CD14-positive monocyte (primary cell): ENCODE data around the gene NTN3. TPM values are rescaled to one million over a fixed set of nuclear protein-coding genes. Genes with fewer than 3 reads are reported as not detected.
A peak's percentile ranks its signal among the peaks of the same experiment; 100 is the strongest.

Experiments used
- DNase-seq, 3 donors: peaks; one replicate each; pipeline ENCODE4 v3.0.0-alpha.2; 2011 to 2022
- H2AFZ ChIP-seq: 2 replicates; pipeline ENCODE4 v1.6.0; 2012; ENCODE audit warnings: mild to moderate bottlenecking, low read depth, low read length, inconsistent platforms; ENCODE audit not compliant: insufficient read depth, poor library complexity, severe bottlenecking
- H3K27ac ChIP-seq, 2 donors: 1 replicate in 1 of 2; 2 replicates in 1 of 2; pipeline ENCODE4 v1.5.1; 2012 to 2013; ENCODE audit warnings: low read length in 2 of 2, control low read depth in 1 of 2, inconsistent platforms in 1 of 2, low read depth in 1 of 2, mild to moderate bottlenecking in 1 of 2
- H3K27me3 ChIP-seq, 2 donors: one replicate each; pipeline versions ENCODE4 v1.6.0 to v1.6.1; 2011 to 2013; ENCODE audit warnings: low read length in 2 of 2; ENCODE audit not compliant: control insufficient read depth in 2 of 2, insufficient read depth in 2 of 2
- H3K36me3 ChIP-seq, 2 donors: replicated peaks in 1 of 2; 1 replicate in 1 of 2; 2 replicates in 1 of 2; pipeline versions ENCODE4 v1.5.1 to v1.6.1; 2012 to 2013; ENCODE audit warnings: low read length in 2 of 2, control low read depth in 1 of 2, inconsistent platforms in 1 of 2, mild to moderate bottlenecking in 1 of 2; ENCODE audit not compliant: insufficient read depth in 2 of 2, control insufficient read depth in 1 of 2
- H3K4me1 ChIP-seq, 2 donors: 1 replicate in 1 of 2; 2 replicates in 1 of 2; pipeline versions ENCODE4 v1.5.1 to v1.6.1; 2012 to 2013; ENCODE audit warnings: low read length in 2 of 2, control low read depth in 1 of 2, inconsistent platforms in 1 of 2, mild to moderate bottlenecking in 1 of 2, moderate library complexity in 1 of 2; ENCODE audit not compliant: insufficient read depth in 2 of 2, control insufficient read depth in 1 of 2
- H3K4me2 ChIP-seq: replicated peaks from 2 replicates; pipeline ENCODE3; 2012; ENCODE audit warnings: low read length, moderate library complexity, mild to moderate bottlenecking; ENCODE audit not compliant: poor library complexity, severe bottlenecking; ENCODE audit errors: extremely low read depth
- H3K4me3 ChIP-seq, 3 experiments: fragments of 200-600 bp in 1 of 3; sonication (generic) in 1 of 3; replicated peaks in 1 of 3; 1 replicate in 2 of 3; 2 replicates in 1 of 3; pipeline ENCODE4 v1.5.1; 2011 to 2013; ENCODE audit warnings: low read length in 3 of 3, mild to moderate bottlenecking in 3 of 3, control low read depth in 2 of 3, low read depth in 2 of 3, inconsistent platforms in 1 of 3, moderate library complexity in 1 of 3
- H3K79me2 ChIP-seq: 2 replicates; pipeline ENCODE4 v1.6.0; 2012; ENCODE audit warnings: mild to moderate bottlenecking, control low read depth, inconsistent platforms, low read length, moderate library complexity; ENCODE audit not compliant: insufficient read depth
- H3K9ac ChIP-seq: 2 replicates; pipeline ENCODE4 v1.6.0; 2017; ENCODE audit warnings: low read length, mild to moderate bottlenecking; ENCODE audit not compliant: insufficient read depth, poor library complexity, severe bottlenecking
- H3K9me3 ChIP-seq, 2 donors: replicated peaks in 1 of 2; 1 replicate in 1 of 2; 2 replicates in 1 of 2; pipeline versions ENCODE4 v1.5.1 to v1.6.1; 2012 to 2013; ENCODE audit warnings: low read length in 2 of 2, control low read depth in 1 of 2; ENCODE audit not compliant: control insufficient read depth in 1 of 2, insufficient read depth in 1 of 2
- H4K20me1 ChIP-seq: 2 replicates; pipeline ENCODE4 v1.6.0; 2012; ENCODE audit warnings: mild to moderate bottlenecking, low read length, control low read depth, moderate library complexity; ENCODE audit not compliant: insufficient read depth
- H3K27ac Mint-ChIP-seq, 7 donors: one replicate each; pipeline ENCODE4 v1.8.0; 2020; ENCODE audit warnings: mild to moderate bottlenecking in 7 of 7, mixed read lengths in 7 of 7, moderate library complexity in 6 of 7, inconsistent platforms in 2 of 7
- H3K27me3 Mint-ChIP-seq, 3 donors: one replicate each; pipeline ENCODE4 v1.8.0; 2021 to 2022; ENCODE audit warnings: low read depth in 3 of 3, mild to moderate bottlenecking in 3 of 3, mixed read lengths in 3 of 3, moderate library complexity in 3 of 3, inconsistent platforms in 1 of 3
- H3K36me3 Mint-ChIP-seq, 2 donors: one replicate each; pipeline ENCODE4 v1.8.0; 2020; ENCODE audit warnings: mixed read lengths in 2 of 2, inconsistent platforms in 1 of 2, mild to moderate bottlenecking in 1 of 2
- H3K4me1 Mint-ChIP-seq: one replicate; pipeline ENCODE4 v1.8.0; 2020; ENCODE audit warnings: mild to moderate bottlenecking, mixed read lengths
- H3K4me3 Mint-ChIP-seq, 2 donors: one replicate each; pipeline ENCODE4 v1.8.0; 2020; ENCODE audit warnings: mild to moderate bottlenecking in 2 of 2, mixed read lengths in 2 of 2, moderate library complexity in 1 of 2
- H3K9me3 Mint-ChIP-seq, 7 donors: one replicate each; pipeline ENCODE4 v1.8.0; 2020 to 2022; ENCODE audit warnings: mixed read lengths in 7 of 7, mild to moderate bottlenecking in 6 of 7, moderate library complexity in 6 of 7, inconsistent platforms in 2 of 7
- CTCF ChIP-seq: fragments of 200-600 bp; IDR thresholded peaks from one replicate; pipeline ENCODE4 v1.8.0; 2022; ENCODE audit warnings: antibody characterized with exemption, mild to moderate bottlenecking
- WGBS: methylation state at CpG from one replicate; pipeline ENCODE4 v1.1.5; 2013; ENCODE audit warnings: missing lambda C conversion rate; ENCODE audit not compliant: insufficient coverage; 5-methylcytosine and 5-hydroxymethylcytosine counted together
- intact Hi-C, 2 donors: fragments of 100-400 bp; cut with micrococcal nuclease; formaldehyde crosslinking; loops; one replicate each; pipeline versions ENCODE4 v1.15.0 to v1.15.1; 2023
- polyA plus RNA-seq, 3 donors: library from polyadenylated mRNA; depleted of rRNA in 1 of 3; unstranded in 2 of 3; stranded (reverse) in 1 of 3; fragments of 300-500 nt in 2 of 3; fragments of >200 nt in 1 of 3; fragmentation: Illumina TruSeq in 2 of 3; gene quantifications; 1 replicate in 2 of 3; 2 replicates in 1 of 3; pipeline ENCODE4 v1.2.3, GENCODE V29; 2012 to 2021

Gene NTN3
- polyA plus RNA-seq, 3 donors, result not detected

GRCh38 chr16:2469399-2470233 lies 1.5 kb upstream of the NTN3 start:
- no peak for TF ChIP-seq CTCF
- no peak for DNase-seq
- H3K4me3 ChIP-seq, result no peak overlapping the region

GRCh38 chr16:2470234-2470601 lies 879 bp upstream of the NTN3 start:
- peak overlapping the region in 1 of 2 donors; percentile 86 for H3K4me3 Mint-ChIP-seq
- Histone ChIP-seq H3K4me1 (peaks cover 16 to 55% of the 10 kb centered on the region in 2 donors), H3K9ac (no peak overlapping the region), H3K4me3 (no peak overlapping the region), H3K4me2 (no peak overlapping the region), H4K20me1 (peaks cover 30% of the 10 kb centered on the region), H3K27me3 (peaks cover 45 to 59% of the 10 kb centered on the region in 2 donors), H3K79me2 (peaks cover 7% of the 10 kb centered on the region), H3K27ac (no peak overlapping the region), H2AFZ (no peak overlapping the region), H3K36me3 (no peaks in the 10 kb centered on the region), H3K9me3 (peaks cover 0 to 24% of the 10 kb centered on the region in 2 donors)
- intact Hi-C loops, result loop anchor here (5.0 to 10.0 kb wide), 2 partner anchors 37 to 45 kb away; partner anchors contain the start of gene CCNF (in 1 of the 2)
- peaks cover 5 to 12% of the 10 kb centered on the region in 2 donors for H3K36me3 Mint-ChIP-seq
- no peak for TF ChIP-seq CTCF
- peaks cover 0 to 13% (median 7%) of the 10 kb centered on the region in 7 donors for H3K9me3 Mint-ChIP-seq
- peaks cover 56 to 74% (median 64%) of the 10 kb centered on the region in 3 donors for H3K27me3 Mint-ChIP-seq
- H3K27ac Mint-ChIP-seq, result no peak overlapping the region
- H3K4me1 Mint-ChIP-seq, result peaks cover 25% of the 10 kb centered on the region
- no peak for DNase-seq
- WGBS, result 86% methylated on average over 6 of the region's 7 CpGs

More at GRCh38 chr16:2469399-2470233, 1.5 kb upstream of the NTN3 start:
- Histone ChIP-seq H3K36me3 (no peaks in the 10 kb centered on the region), H3K9ac (no peak overlapping the region), H3K4me1 (peaks cover 16 to 53% of the 10 kb centered on the region in 2 donors), H4K20me1 (peaks cover 30% of the 10 kb centered on the region), H3K79me2 (peaks cover 5% of the 10 kb centered on the region), H3K27ac (no peak overlapping the region), H3K9me3 (peaks cover 0 to 24% of the 10 kb centered on the region in 2 donors), H3K27me3 (peaks cover 45 to 59% of the 10 kb centered on the region in 2 donors), H2AFZ (no peak overlapping the region), H3K4me2 (no peak overlapping the region)
- H3K9me3 Mint-ChIP-seq, result peaks cover 0 to 13% (median 7%) of the 10 kb centered on the region in 7 donors
- H3K27ac Mint-ChIP-seq, result peak overlapping the region in 1 of 7 donors; percentile 16
- H3K4me1 Mint-ChIP-seq, result peaks cover 25% of the 10 kb centered on the region
- H3K36me3 Mint-ChIP-seq, result peaks cover 5 to 12% of the 10 kb centered on the region in 2 donors
- 68% methylated on average over 8 of the region's 16 CpGs for WGBS
- peak overlapping the region in 1 of 2 donors; percentile 86 for H3K4me3 Mint-ChIP-seq
- H3K27me3 Mint-ChIP-seq, result peaks cover 56 to 74% (median 64%) of the 10 kb centered on the region in 3 donors
- intact Hi-C loops, result loop anchor here (5.0 to 10.0 kb wide), 3 partner anchors 33 to 45 kb away; partner anchors contain the start of gene CCNF (in 1 of the 2)
